ENCODE results near the gene TSKS.

Gene TSKS

GRCh38 chr19:49795615-49796014 lies 32.5 kb upstream of the TSKS start:
- ChIA-PET POLR2A (no interaction called here), CTCF (no interaction called here)
- DNase-seq (ENCODE audit: extremely low spot score): no peak
- no peak for TF ChIP-seq CTCF (IDR thresholded peaks at IDR 0.05; ENCODE audit: control extremely low read depth, extremely low read depth, low read depth, missing control alignments)

- DNase-seq (ENCODE audit: extremely low spot score): no peak
- ChIA-PET POLR2A (no interaction called here), CTCF (no interaction called here)
- no peak for TF ChIP-seq CTCF (IDR thresholded peaks at IDR 0.05; ENCODE audit: control extremely low read depth, extremely low read depth, low read depth, missing control alignments)
Measured at GRCh38 chr19:49793561-49793840, 30.4 kb upstream of the TSKS start.

- CTCF ChIA-PET: no interaction called here
- no peak for TF ChIP-seq CTCF (IDR thresholded peaks at IDR 0.05; ENCODE audit: control extremely low read depth, extremely low read depth, low read depth, missing control alignments)
- DNase-seq (ENCODE audit: extremely low spot score): no peak
- POLR2A ChIA-PET: no interaction called here
Measured at GRCh38 chr19:49792829-49793560, 29.9 kb upstream of the TSKS start.

- ChIA-PET CTCF (no interaction called here), POLR2A (no interaction called here)
- TF ChIP-seq CTCF (IDR thresholded peaks at IDR 0.05; ENCODE audit: control extremely low read depth, extremely low read depth, low read depth, missing control alignments): no peak
Measured at GRCh38 chr19:49791776-49792445, 28.8 kb upstream of the TSKS start.

GRCh38 chr19:49790866-49791265 lies 27.8 kb upstream of the TSKS start:
- no peak for DNase-seq (ENCODE audit: extremely low spot score)
- CTCF ChIA-PET: no interaction called here
- TF ChIP-seq CTCF (IDR thresholded peaks at IDR 0.05; ENCODE audit: control extremely low read depth, extremely low read depth, low read depth, missing control alignments): no peak
- POLR2A ChIA-PET: no interaction called here

More at GRCh38 chr19:49791776-49792445, 28.8 kb upstream of the TSKS start:
- no peak for DNase-seq (ENCODE audit: extremely low spot score)

- ChIA-PET POLR2A (no interaction called here), CTCF (no interaction called here)
- TF ChIP-seq CTCF (IDR thresholded peaks at IDR 0.05; ENCODE audit: control extremely low read depth, extremely low read depth, low read depth, missing control alignments): no peak
- no peak for DNase-seq (ENCODE audit: extremely low spot score)
Measured at GRCh38 chr19:49788857-49789256, 25.8 kb upstream of the TSKS start.

All from GM10248 (cell line).